ENCODE measurements around the gene CCDC171.

CCDC171 gene

GRCh38 chr9:15612962-15613361 is 60.1 kb downstream of the CCDC171 start:
- H3K27ac ChIP-seq: no peak overlapping the region
- no peak for TF ChIP-seq CTCF (conservative IDR thresholded peaks at IDR 0.05)

- H3K27ac ChIP-seq: no peak overlapping the region
- no peak for TF ChIP-seq CTCF (conservative IDR thresholded peaks at IDR 0.05)
Measured at GRCh38 chr9:15617782-15618181, 64.9 kb downstream of the CCDC171 start.

- no peak overlapping the region for H3K27ac ChIP-seq
- TF ChIP-seq CTCF (conservative IDR thresholded peaks at IDR 0.05): no peak
Measured at GRCh38 chr9:15618540-15619331, 65.9 kb downstream of the CCDC171 start.

- H3K27ac ChIP-seq: no peak overlapping the region
- peak; percentile 82 for TF ChIP-seq CTCF (conservative IDR thresholded peaks at IDR 0.05)
Measured at GRCh38 chr9:15622318-15622971, 69.6 kb downstream of the CCDC171 start.

- no peak for TF ChIP-seq CTCF (conservative IDR thresholded peaks at IDR 0.05)
- H3K27ac ChIP-seq: no peak overlapping the region
Measured at GRCh38 chr9:15635752-15636151, 82.9 kb downstream of the CCDC171 start.

- H3K27ac ChIP-seq: no peak overlapping the region
Measured at GRCh38 chr9:15640121-15640520, 87.3 kb downstream of the CCDC171 start.

More at GRCh38 chr9:15640121-15640520, 87.3 kb downstream of the CCDC171 start:
- TF ChIP-seq CTCF (conservative IDR thresholded peaks at IDR 0.05): no peak
